T-cell (primary cell): ENCODE measurements around the gene ADAMTSL1. TPM values are rescaled to one million over a fixed set of nuclear protein-coding genes. Genes with fewer than 3 reads are reported as not detected.

Source experiments
- ATAC-seq, 4 experiments: fragments of 200-7000 bp in 3 of 4; fragments of 150-1000 bp in 1 of 4; cut with Tn5 transposase; replicated peaks in 1 of 4; 1 replicate in 3 of 4; 2 replicates in 1 of 4; pipeline ENCODE4 v1.10.0; 2021; ENCODE audit warnings: moderate library complexity in 3 of 4, mild to moderate bottlenecking in 2 of 4, moderate number of reproducible peaks in 1 of 4
- CTCF ChIA-PET, 2 donors: fragments of 300-600 bp; sonication (Branson Sonifier 250); formaldehyde crosslinking; loops; one replicate each; lab custom pipeline; 2022; ENCODE audit warnings: antibody characterized with exemption in 2 of 2; lab: Charles Lee
- POLR2A ChIA-PET, 2 donors: fragments of 300-600 bp; sonication (Branson Sonifier 250); formaldehyde crosslinking; loops; one replicate each; lab custom pipeline; 2022; ENCODE audit warnings: antibody characterized with exemption in 2 of 2; lab: Charles Lee
- DNase-seq, 35 experiments: peaks; one replicate each; pipeline versions ENCODE4 v3.0.0 to v3.0.0-alpha.2; 2013 to 2023
- H3K27ac ChIP-seq: one replicate; pipeline ENCODE4 v1.5.1; 2013; ENCODE audit warnings: low read length
- H3K27me3 ChIP-seq, 2 experiments: replicated peaks in 1 of 2; 1 replicate in 1 of 2; 2 replicates in 1 of 2; pipeline versions ENCODE4 v1.6.1 to v1.7.0; 2013; ENCODE audit warnings: low read length in 1 of 2, mixed read lengths in 1 of 2; ENCODE audit not compliant: control insufficient read depth in 2 of 2, insufficient read depth in 2 of 2; ENCODE audit errors: extremely low read depth in 1 of 2
- H3K36me3 ChIP-seq, 2 donors: 1 replicate in 1 of 2; 2 replicates in 1 of 2; pipeline versions ENCODE4 v1.6.1 to v1.7.0; 2013; ENCODE audit warnings: low read length in 1 of 2; ENCODE audit not compliant: control insufficient read depth in 2 of 2, insufficient read depth in 1 of 2; ENCODE audit errors: extremely low read depth in 1 of 2
- H3K4me1 ChIP-seq, 2 experiments: 1 replicate in 1 of 2; 2 replicates in 1 of 2; pipeline versions ENCODE4 v1.6.1 to v1.7.0; 2013; ENCODE audit warnings: low read length in 2 of 2, mixed read lengths in 1 of 2; ENCODE audit not compliant: insufficient read depth in 2 of 2, control insufficient read depth in 1 of 2; ENCODE audit errors: extremely low read depth in 1 of 2
- H3K4me3 ChIP-seq, 2 donors: 1 replicate in 1 of 2; 2 replicates in 1 of 2; pipeline versions ENCODE4 v1.5.1 to v1.7.0; 2013; ENCODE audit warnings: mild to moderate bottlenecking in 2 of 2, low read length in 1 of 2, moderate library complexity in 1 of 2; ENCODE audit not compliant: control insufficient read depth in 1 of 2; ENCODE audit errors: extremely low read depth in 1 of 2
- H3K9me3 ChIP-seq: 2 replicates; pipeline ENCODE4 v1.7.0; 2013
- H3K27ac Mint-ChIP-seq, 2 donors: one replicate each; pipeline ENCODE4 v1.8.0; 2020 to 2021; ENCODE audit warnings: mild to moderate bottlenecking in 2 of 2, mixed read lengths in 2 of 2
- H3K27me3 Mint-ChIP-seq, 2 donors: one replicate each; pipeline ENCODE4 v1.8.0; 2021 to 2022; ENCODE audit warnings: mixed read lengths in 2 of 2
- H3K36me3 Mint-ChIP-seq: one replicate; pipeline ENCODE4 v1.8.0; 2021; ENCODE audit warnings: mixed read lengths
- H3K4me1 Mint-ChIP-seq, 3 donors: one replicate each; pipeline ENCODE4 v1.8.0; 2020 to 2022; ENCODE audit warnings: mixed read lengths in 3 of 3, mild to moderate bottlenecking in 1 of 3
- H3K4me3 Mint-ChIP-seq, 3 donors: one replicate each; pipeline ENCODE4 v1.8.0; 2020 to 2022; ENCODE audit warnings: mild to moderate bottlenecking in 3 of 3, mixed read lengths in 3 of 3, moderate library complexity in 3 of 3
- H3K9me3 Mint-ChIP-seq, 3 donors: one replicate each; pipeline ENCODE4 v1.8.0; 2020 to 2022; ENCODE audit warnings: mixed read lengths in 3 of 3
- WGBS: methylation state at CpG from one replicate; pipeline ENCODE4 v1.1.5; 2013; ENCODE audit warnings: missing lambda C conversion rate; ENCODE audit not compliant: insufficient coverage; 5-methylcytosine and 5-hydroxymethylcytosine counted together
- total RNA-seq, 35 experiments: library from RNA in 6 of 35; stranded (reverse) in 6 of 35; fragments of 120-200 nt in 1 of 35; gene quantifications; one replicate each; pipeline versions ENCODE4 v1.2.1 to v1.2.4 and lab custom pipeline; 2013 to 2026

Gene ADAMTSL1
- total RNA-seq, 5 donors from 2014 or later (not counting 1 experiment from before 2014, with no cell fraction given): 0.10 TPM; not detected in 4

DNA sequence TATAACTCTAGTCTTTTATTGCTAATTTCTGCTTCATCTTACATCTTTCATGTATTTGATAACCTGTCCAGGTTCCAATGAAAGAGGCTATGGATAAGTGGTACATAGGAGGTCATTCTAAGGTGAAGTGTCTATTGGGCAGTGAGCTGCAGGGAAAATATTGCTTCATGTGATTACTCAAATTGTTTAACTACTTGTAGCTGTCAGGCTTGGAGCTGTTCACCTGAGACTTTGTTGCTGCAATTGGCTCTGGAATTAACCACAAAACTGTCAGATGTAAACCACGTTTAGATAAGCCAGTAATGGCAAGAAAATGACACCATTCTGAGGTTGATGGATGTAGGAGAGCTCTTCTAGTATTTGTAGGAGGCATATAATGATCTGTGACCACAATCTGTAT lies 26.0 kb downstream of the ADAMTSL1 start:
- H3K27ac Mint-ChIP-seq: no peak overlapping the region
- CTCF ChIA-PET: no interaction called here
- DNase-seq: no peak
- H3K4me3 Mint-ChIP-seq: no peak overlapping the region
- POLR2A ChIA-PET: no interaction called here
- peaks cover 0 to under 1% (median 0%) of the 10 kb centered on the region in 3 donors for H3K9me3 Mint-ChIP-seq
- no peaks in the 10 kb centered on the region for H3K27me3 Mint-ChIP-seq
- no peak overlapping the region for H3K27ac ChIP-seq
- no peaks in the 10 kb centered on the region for H3K4me1 Mint-ChIP-seq
- H3K4me1 ChIP-seq: no peaks in the 10 kb centered on the region
- H3K4me3 ChIP-seq: no peak overlapping the region
- H3K36me3 Mint-ChIP-seq: no peaks in the 10 kb centered on the region
- ATAC-seq: no peak
- no peaks in the 10 kb centered on the region for H3K9me3 ChIP-seq
- no peaks in the 10 kb centered on the region for H3K27me3 ChIP-seq
- H3K36me3 ChIP-seq: no peaks in the 10 kb centered on the region
- no CpG with 5 or more reads among the region's 1 CpG for WGBS

DNA sequence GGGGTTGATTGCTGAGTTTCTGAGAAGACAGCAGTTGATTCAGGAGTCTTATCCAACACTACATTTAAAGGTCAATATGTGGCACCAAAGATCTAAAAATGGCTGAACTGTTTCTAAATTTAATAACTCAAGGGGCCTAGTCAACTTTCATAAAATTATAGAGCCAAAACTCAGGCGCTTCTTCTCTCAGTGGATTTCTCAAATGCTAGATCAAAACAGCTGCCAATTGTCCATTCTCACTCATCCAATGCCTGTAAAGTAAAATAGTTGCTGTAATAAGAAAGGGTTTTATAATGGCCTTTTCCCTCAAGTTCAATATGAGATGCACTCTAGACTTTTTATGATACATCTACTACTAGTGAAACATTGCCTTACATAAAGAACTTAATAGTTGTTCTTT lies 26.5 kb downstream of the ADAMTSL1 start:
- no CpG with 5 or more reads among the region's 1 CpG for WGBS
- no peaks in the 10 kb centered on the region for H3K9me3 Mint-ChIP-seq
- H3K27me3 Mint-ChIP-seq: no peaks in the 10 kb centered on the region
- ATAC-seq (no peak), DNase-seq (no peak)
- H3K4me3 ChIP-seq: no peak overlapping the region
- H3K36me3 Mint-ChIP-seq: no peaks in the 10 kb centered on the region
- no peaks in the 10 kb centered on the region for H3K4me1 ChIP-seq
- ChIA-PET CTCF (no interaction called here), POLR2A (no interaction called here)
- no peaks in the 10 kb centered on the region for H3K9me3 ChIP-seq
- H3K36me3 ChIP-seq: no peaks in the 10 kb centered on the region
- H3K27ac Mint-ChIP-seq: no peak overlapping the region
- H3K27me3 ChIP-seq: no peaks in the 10 kb centered on the region
- H3K4me3 Mint-ChIP-seq: no peak overlapping the region
- no peaks in the 10 kb centered on the region for H3K4me1 Mint-ChIP-seq
- H3K27ac ChIP-seq: no peak overlapping the region

DNA sequence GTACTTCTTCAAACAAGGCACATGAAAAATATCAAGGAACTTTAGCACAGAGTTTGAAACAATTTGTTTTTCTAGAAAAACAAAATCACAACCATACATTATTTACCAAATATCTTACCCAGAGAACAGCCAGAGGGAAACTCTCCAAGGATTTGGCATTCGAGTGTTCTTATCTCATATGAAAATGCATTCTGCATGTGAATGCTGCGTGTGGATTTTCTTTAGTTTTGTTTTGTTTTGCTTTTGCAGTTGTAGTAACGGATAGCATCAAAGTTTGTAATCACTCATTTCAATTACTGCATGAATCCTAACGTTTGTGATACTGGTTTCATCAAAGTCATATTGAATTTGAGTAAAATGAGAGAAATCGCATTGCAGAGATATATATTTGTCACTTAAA lies 28.0 kb downstream of the ADAMTSL1 start:
- H3K9me3 ChIP-seq: no peaks in the 10 kb centered on the region
- DNase-seq: no peak
- Mint-ChIP-seq H3K9me3 (no peaks in the 10 kb centered on the region), H3K4me3 (no peak overlapping the region), H3K27ac (no peak overlapping the region), H3K27me3 (no peaks in the 10 kb centered on the region), H3K4me1 (no peaks in the 10 kb centered on the region), H3K36me3 (no peaks in the 10 kb centered on the region)
- H3K27ac ChIP-seq: no peak overlapping the region
- no peak for ATAC-seq
- H3K4me1 ChIP-seq: no peaks in the 10 kb centered on the region
- WGBS: no CpG with 5 or more reads among the region's 5 CpGs
- CTCF ChIA-PET: no interaction called here
- H3K4me3 ChIP-seq: no peak overlapping the region
- no peaks in the 10 kb centered on the region for H3K36me3 ChIP-seq
- POLR2A ChIA-PET: no interaction called here
- no peaks in the 10 kb centered on the region for H3K27me3 ChIP-seq

DNA sequence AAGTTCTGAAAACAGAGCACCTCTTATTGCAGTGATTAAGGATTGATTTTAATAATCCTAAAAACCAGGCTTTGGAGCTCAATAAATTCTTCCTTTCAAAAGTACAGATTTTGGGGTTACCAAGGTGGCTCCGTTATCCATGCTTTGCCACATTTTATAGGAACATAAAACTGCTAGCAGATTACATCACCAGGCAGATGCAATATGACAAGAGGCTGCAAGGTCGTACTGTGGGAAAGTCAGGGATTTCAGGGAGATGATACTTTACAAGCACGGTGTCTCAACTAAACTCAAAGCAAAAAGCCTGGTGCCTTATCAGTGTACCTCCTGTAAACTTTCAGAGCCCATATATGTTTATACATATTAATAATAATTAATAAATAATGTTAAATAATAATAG lies 28.6 kb downstream of the ADAMTSL1 start:
- Mint-ChIP-seq H3K36me3 (no peaks in the 10 kb centered on the region), H3K9me3 (no peaks in the 10 kb centered on the region), H3K27ac (no peak overlapping the region), H3K27me3 (no peaks in the 10 kb centered on the region), H3K4me1 (no peaks in the 10 kb centered on the region), H3K4me3 (no peak overlapping the region)
- Histone ChIP-seq H3K36me3 (no peaks in the 10 kb centered on the region), H3K4me1 (no peaks in the 10 kb centered on the region), H3K27me3 (no peaks in the 10 kb centered on the region), H3K4me3 (no peak overlapping the region), H3K9me3 (no peaks in the 10 kb centered on the region), H3K27ac (no peak overlapping the region)
- ChIA-PET CTCF (no interaction called here), POLR2A (no interaction called here)
- DNase-seq (no peak), ATAC-seq (no peak)
- no CpG with 5 or more reads among the region's 3 CpGs for WGBS

DNA sequence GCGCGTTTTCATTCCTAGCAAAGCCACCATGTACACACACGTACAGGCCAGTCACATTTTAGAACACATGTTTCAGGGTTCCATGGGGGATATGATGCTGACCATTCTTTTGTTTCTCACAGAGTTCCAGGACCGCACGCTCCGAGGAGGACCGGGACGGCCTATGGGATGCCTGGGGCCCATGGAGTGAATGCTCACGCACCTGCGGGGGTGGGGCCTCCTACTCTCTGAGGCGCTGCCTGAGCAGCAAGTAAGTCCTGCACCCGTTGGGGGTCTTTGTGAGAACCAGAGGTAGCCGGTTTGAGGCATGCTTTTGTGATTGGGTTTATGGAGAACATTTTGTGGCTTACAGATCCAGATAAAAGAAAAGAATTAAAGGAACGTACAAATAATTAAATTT lies 30.8 kb downstream of the ADAMTSL1 start:
- ATAC-seq (no peak), DNase-seq (no peak)
- no peaks in the 10 kb centered on the region for H3K4me1 ChIP-seq
- H3K4me3 Mint-ChIP-seq: no peak overlapping the region
- no peak overlapping the region for H3K27ac ChIP-seq
- no peaks in the 10 kb centered on the region for H3K4me1 Mint-ChIP-seq
- peaks cover 0 to 4% (median 0%) of the 10 kb centered on the region in 3 donors for H3K9me3 Mint-ChIP-seq
- H3K36me3 Mint-ChIP-seq: no peaks in the 10 kb centered on the region
- POLR2A ChIA-PET: no interaction called here
- H3K27me3 ChIP-seq: no peaks in the 10 kb centered on the region
- H3K27me3 Mint-ChIP-seq: no peaks in the 10 kb centered on the region
- CTCF ChIA-PET: no interaction called here
- no peaks in the 10 kb centered on the region for H3K36me3 ChIP-seq
- H3K9me3 ChIP-seq: no peaks in the 10 kb centered on the region
- no peak overlapping the region for H3K4me3 ChIP-seq
- WGBS: 75% methylated on average over 9 of the region's 14 CpGs
- H3K27ac Mint-ChIP-seq: no peak overlapping the region

DNA sequence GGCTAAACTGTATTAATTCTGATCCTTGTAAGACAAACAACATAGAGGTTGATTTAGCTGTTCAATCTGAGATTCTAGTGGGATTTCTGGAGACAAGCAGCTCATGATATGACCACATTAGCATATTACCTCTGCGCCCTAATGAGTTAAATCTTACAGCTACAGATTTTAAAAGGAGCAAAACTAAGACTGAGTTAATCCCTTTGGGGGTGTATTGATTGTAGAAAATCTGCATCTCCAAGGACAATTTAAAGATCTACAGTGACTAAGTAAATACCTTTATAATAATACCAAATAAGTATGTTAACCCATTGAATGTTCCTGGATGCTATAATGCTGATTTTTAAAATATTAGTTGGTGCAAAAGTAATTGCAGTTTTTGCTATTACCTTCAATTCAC lies 33.2 kb downstream of the ADAMTSL1 start:
- POLR2A ChIA-PET: interaction anchor here in 1 of 2 donors (0.6 kb wide), 1 partner anchor 23 kb away, joined by 3 read pairs; no protein-coding TSS in a partner anchor
- WGBS: no CpG with 5 or more reads among the region's 1 CpG
- H3K4me1 ChIP-seq: no peaks in the 10 kb centered on the region
- CTCF ChIA-PET: no interaction called here
- Mint-ChIP-seq H3K36me3 (no peaks in the 10 kb centered on the region), H3K9me3 (peaks cover 0 to 4% (median 0%) of the 10 kb centered on the region in 3 donors), H3K27ac (no peak overlapping the region), H3K4me1 (no peaks in the 10 kb centered on the region), H3K27me3 (no peaks in the 10 kb centered on the region), H3K4me3 (no peak overlapping the region)
- no peak for ATAC-seq
- H3K27me3 ChIP-seq: no peaks in the 10 kb centered on the region
- no peak for DNase-seq
- no peak overlapping the region for H3K27ac ChIP-seq
- no peaks in the 10 kb centered on the region for H3K36me3 ChIP-seq
- no peaks in the 10 kb centered on the region for H3K9me3 ChIP-seq
- no peak overlapping the region for H3K4me3 ChIP-seq

DNA sequence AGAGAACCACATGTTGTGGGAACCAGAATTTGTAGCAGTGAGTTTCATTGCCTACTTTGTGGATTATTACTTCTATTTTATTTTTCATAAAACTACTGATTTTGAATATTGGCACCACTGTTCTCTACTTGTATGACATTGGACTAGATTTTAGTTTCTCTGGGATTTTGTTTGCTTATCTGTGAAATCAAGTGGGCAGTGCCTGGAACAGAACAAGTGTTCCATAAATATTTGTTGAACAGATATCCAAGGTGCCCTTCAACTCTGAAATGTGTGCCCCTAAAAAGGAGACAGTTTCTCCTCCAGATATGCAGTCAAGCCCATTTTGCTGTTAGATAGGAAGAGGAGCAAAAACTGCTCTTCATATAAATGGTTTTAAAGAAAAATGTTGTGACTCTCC lies 42.6 kb downstream of the ADAMTSL1 start:
- Histone ChIP-seq H3K4me1 (no peaks in the 10 kb centered on the region), H3K27me3 (no peaks in the 10 kb centered on the region), H3K36me3 (no peaks in the 10 kb centered on the region), H3K4me3 (no peak overlapping the region), H3K27ac (no peak overlapping the region), H3K9me3 (no peaks in the 10 kb centered on the region)
- ChIA-PET CTCF (no interaction called here), POLR2A (no interaction called here)
- Mint-ChIP-seq H3K36me3 (no peaks in the 10 kb centered on the region), H3K27ac (no peak overlapping the region), H3K9me3 (peaks cover 0 to 9% (median 0%) of the 10 kb centered on the region in 3 donors), H3K27me3 (no peaks in the 10 kb centered on the region), H3K4me1 (no peaks in the 10 kb centered on the region), H3K4me3 (no peak overlapping the region)
- DNase-seq (no peak), ATAC-seq (no peak)
